ENCODE data around the gene ATP1A3.

DNA sequence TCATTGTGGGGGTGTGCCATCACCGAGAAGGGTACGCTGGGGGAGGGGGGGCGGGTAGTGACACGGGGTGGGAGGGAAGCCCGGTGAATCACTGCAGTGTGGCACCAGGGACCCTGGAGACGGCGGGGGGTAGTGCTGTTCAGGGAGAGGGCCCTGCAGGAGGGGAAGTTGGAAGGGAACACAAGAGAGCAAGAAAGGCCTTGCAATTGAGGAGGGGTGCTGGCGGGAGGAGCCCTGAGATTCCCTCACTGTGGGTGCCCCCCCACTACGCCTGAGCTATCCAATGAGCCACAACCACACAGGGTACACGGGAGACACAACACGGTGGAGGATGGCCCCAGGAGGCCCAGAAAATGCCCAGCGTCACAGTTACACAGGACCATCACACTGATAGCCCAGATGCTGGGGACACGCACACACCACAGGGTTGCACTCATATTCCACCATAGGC, 516 bp upstream of the ATP1A3 start:
- TF ChIP-seq POLR2A (IDR thresholded peaks at IDR 0.05), result no peak
- TF ChIP-seq, protein P1, sequence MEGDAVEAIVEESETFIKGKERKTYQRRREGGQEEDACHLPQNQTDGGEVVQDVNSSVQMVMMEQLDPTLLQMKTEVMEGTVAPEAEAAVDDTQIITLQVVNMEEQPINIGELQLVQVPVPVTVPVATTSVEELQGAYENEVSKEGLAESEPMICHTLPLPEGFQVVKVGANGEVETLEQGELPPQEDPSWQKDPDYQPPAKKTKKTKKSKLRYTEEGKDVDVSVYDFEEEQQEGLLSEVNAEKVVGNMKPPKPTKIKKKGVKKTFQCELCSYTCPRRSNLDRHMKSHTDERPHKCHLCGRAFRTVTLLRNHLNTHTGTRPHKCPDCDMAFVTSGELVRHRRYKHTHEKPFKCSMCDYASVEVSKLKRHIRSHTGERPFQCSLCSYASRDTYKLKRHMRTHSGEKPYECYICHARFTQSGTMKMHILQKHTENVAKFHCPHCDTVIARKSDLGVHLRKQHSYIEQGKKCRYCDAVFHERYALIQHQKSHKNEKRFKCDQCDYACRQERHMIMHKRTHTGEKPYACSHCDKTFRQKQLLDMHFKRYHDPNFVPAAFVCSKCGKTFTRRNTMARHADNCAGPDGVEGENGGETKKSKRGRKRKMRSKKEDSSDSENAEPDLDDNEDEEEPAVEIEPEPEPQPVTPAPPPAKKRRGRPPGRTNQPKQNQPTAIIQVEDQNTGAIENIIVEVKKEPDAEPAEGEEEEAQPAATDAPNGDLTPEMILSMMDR (IDR thresholded peaks at IDR 0.05), result no peak

Measured in adrenal gland (tissue), 5 donors.